Measurements from ENCODE around the gene KIF26B.

KIF26B gene

DNA sequence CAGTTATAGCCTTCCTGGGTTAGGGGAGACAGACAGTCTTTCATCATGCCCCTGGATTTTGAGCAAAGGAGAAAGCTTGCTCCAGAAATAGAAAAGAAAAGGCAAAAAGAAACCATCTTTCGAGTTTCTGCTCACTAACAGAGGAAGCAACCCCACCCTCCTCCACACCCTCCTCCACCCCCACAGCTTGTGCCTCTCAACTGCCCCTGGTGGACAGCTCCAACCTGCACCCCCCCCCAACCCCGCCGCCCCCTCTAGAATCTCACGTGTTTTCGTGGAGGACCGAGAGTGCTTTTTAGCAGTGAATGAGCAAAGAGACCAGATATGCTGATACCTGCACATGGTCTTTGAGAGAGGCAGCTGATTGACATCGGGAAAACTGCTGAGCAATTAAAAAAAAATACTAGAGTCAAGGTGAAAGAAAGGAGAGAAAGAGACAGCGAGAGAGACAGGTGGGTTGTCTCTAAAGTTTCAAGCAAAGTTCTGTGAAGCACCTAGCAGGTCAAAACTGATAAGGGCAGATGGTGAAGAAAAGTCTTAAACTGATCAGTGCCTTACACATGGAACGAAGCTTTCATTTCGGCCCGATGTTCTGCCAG is 358.3 kb downstream of the KIF26B start:
- DNase-seq (ENCODE audit: low read depth), result no peak

DNA sequence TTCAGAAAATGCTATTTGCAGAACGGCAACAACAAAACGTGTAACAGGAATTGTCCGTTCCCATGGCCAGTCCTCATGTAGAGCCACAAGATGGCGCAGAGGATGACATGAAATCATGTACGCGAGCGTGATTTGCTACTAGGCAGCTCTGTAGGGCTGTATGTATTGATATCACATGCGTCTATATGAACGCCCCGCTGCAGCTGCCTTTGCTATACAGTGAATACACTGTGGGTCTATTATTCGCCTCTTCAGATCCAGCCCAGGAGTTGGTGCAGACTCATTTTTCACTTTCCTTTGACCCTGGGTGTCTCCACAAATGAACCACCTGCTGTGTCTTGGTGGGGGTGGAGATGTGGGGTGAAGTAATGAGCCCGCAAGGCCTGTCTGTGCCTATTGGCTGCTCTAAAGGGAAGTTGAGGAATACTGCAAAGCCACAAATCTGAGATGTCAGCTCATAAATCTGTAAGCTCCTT is 361.5 kb downstream of the KIF26B start:
- no peak for DNase-seq (ENCODE audit: low read depth)

DNA sequence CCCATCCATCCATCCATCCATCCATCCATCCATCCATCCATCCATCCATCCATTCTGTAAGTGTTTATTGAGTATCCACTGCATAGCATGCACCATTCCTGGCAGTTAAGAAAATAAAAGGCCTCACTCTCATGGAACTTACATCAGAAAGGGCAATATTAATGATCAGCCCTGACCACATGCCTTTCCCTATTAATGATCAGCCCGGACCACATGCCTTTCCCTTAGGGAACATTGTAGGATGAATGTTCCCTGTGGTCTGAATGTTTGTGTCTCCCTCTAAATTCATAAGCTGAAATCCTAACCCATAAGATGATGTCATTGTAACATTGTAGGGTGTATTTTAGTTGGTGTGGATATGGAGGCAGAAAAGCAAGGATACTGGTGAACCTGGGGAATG is 365.8 kb downstream of the KIF26B start:
- no peak for DNase-seq (ENCODE audit: low read depth)

DNA sequence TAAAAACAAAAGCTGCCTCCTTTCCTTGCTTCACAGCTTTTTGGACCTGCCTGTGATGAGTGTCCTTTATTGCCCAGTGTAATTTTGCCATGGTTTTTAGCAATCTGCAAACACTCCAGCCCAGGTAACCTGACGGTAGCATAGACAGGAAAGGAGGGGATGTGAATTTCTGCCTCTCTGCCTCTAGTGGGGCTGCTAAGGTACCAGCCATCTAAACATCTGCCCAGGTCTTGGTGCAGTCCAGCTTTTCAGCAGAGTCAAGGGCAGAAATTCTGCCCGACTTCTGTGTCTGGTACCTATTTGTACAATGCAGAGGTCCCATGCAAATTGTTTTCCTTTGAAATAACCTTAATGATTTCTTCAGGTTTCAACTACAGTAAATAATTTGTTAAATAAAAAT is 371.4 kb downstream of the KIF26B start:
- no peak for DNase-seq (ENCODE audit: low read depth)

DNA sequence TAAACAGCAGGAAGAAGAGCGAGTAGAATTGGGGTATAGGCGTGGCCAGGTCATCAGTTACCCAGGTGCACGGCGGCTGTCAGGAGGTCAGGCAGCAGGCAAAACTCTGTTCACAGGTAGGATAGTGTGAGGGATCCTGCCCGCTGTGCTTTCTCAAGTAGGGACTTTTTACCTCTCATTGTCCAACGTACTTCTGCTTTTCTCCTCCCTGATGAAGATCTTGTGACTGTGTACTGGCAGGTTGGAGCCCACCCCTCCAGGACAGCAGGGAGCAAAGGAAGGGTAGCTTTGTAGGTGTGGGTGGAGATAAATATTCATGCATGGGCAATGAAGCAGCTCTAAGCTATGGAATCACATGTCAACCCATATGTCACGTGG is 373.5 kb downstream of the KIF26B start:
- no peak for DNase-seq (ENCODE audit: low read depth)

DNA sequence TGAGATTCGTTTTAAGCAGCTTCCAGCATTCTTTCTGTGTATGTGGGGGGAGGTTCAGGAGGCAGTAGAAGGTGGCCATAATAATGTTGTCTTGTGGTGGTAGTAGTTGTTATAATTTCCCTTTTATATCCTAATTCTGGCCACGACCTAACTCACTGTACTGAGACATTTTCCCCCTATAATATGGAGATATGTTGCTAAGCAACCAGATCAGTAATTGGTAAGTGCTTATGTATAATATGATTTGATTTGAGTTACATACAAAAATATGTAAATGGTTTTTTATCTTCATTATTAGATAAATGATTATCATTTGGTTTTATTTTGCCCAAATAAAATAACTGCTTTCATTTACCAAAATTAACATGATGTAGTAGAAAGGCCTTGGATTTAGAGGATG is 376.2 kb downstream of the KIF26B start:
- DNase-seq (ENCODE audit: low read depth), result no peak

DNA sequence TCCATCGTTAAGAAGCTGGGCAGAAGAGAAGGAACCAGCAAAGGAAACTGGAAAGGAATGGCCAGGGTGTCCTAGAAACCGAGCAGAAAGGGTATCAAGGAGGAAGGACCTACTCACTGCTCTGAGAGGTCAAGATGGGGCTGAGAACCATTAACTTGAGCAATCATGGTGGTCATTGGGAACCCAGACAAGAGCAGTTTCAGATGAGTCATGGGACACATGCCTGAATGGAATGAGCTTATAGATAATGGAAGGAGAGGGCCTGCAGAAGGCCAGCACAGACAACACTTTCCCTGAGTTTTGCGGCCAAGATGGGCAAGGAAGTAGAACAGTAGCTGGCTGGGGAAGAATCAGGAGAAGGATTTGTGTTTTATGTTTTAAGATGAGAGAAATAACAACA is 383.2 kb downstream of the KIF26B start:
- DNase-seq (ENCODE audit: low read depth), result no peak

DNA sequence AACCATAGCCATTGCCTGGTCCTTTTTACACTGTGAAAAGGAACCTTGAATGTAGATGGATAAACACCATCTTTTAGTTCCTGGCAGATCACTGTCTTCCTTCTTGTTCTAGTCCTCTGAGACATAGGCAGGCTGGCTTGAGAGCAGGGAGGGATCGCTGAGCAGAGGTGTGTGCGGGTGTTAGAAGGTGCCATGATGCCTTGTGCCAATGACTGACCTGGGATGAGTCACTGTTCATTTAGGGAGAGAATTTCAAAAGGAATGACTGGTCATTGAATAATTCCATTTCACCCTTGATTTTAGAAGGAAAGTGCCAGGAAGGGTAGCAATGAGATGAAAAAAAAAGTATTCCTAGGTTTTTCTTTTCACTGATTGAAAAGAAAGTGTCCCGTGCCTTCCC is 383.9 kb downstream of the KIF26B start:
- DNase-seq (ENCODE audit: low read depth), result no peak

DNA sequence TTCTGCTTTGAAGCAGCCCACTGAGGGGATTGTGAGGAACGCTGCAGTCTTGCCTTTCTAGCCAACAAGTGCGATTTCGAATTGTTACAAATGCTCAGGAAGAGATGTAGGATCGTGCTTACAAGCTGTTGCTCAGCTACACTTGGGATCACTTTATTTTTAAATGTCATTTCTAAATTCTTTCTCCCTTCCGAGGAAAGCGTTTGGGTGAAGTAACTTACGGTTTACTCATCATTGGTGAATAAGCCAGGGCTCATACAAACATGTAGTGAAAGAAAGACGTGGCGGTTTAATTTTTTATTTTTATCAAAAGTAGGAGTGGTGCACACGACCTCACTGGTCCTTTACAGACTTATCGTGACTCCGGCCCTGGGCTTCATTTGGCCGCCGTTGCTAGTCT is 386.6 kb downstream of the KIF26B start:
- no peak for DNase-seq (ENCODE audit: low read depth)

DNA sequence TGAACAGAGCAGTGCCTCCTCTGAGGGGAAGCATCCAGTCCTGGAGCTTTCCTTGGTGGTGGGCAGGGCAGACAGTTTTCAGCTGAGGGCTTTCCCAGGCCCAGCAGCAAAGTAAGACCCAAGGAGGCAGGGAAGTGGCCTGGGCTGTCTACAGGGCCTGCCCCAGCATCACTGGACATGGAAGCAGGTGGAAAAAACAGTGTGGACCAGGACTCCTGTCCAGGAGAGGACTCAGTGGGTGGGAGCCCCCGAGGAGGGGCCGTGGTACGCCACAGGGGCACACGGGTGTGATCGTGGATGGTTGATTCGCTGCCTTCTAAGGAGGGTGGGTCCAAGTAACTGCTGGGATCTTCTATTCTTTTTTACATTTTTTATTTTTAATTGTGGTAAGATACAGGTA is 387.6 kb downstream of the KIF26B start:
- no peak for DNase-seq (ENCODE audit: low read depth)

DNA sequence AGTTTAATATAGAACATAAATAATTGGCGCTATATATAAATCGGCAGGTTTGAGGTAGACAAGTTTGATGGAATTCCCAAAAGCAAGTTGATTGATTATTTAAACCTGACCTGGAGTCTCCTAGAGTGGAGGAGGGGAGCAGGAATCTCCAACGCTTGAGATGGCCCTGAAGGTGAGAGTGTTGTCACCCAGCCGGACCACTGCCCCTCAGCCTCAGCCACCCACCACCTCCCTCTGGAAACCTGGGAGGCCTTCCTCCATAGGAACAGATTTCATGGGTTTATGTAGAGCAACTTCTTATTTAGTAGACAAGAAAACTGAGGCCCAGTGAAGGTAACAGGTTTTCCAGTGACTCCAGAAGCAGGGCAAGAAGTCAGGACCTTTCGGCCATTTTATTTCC is 389.5 kb downstream of the KIF26B start:
- no peak for DNase-seq (ENCODE audit: low read depth)

DNA sequence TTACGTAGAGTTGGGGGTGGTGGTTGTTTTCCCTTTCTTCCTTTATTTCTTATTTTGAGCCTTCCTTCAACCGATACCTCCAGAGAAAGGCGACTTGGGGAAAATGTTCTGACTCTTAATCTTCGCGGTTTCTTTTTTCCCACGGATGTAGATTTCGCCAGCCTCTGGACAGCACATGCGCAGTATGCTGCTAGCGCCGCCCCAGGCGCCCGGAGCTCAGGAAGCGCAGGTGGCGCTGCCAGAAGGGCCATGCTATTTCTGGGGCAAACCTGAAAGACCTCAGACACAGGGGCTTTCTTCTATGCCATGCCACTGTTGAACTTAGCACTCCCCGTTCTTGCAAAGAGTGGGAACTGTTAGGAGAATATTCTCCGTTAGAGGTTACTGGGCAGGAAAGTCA is 392.1 kb downstream of the KIF26B start:
- DNase-seq (ENCODE audit: low read depth), result no peak

DNA sequence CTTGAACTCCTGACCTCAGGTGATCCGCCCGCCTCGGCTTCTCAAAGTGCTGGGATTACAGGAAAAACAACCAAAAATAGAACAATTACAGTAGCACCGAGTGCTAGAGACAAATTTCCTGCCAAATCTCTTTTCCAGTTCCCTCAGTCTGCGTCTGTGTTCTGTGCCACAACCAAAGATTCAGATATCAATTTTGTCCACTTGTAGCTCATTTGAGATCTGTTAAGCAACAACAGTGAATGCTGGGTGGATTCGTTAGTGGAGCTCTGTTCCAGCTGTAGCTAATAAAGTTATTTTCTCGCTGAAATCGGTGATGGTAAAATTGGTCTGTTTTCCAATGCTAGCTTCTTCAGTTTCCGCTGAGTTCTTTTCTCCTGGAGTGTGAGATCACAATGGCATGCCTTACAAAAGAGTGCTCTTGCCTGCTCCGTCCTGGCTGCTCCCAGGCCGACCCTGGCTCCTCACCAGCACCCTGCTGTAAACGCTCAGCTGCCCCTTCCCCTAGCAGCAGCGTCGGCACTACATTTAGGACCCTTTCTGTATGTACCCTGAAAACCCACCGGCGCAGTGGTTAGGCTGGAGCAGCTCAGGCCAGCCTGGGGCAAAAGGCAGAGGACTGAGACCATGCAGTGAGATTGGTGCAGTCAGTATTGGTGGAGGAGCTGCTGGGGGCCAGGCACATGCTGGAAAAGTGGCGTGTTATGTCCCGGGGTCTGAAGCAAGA is 395.4 kb downstream of the KIF26B start:
- DNase-seq (ENCODE audit: low read depth), result no peak

DNA sequence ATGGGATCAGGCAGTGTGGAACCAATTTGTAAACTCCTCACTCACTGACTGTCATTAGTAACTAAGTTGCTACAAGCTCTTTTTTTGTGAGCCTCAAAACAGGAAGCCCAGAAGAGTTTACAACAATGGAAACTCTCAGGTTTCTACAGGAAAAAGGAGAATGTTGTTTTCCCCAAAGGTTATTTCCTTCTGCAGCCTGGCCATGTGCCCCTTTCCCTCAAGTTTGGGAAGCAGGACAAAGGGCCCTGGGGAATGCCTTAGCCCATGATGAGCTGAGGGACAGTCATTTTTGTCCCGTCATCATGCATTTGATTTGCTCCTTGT is 395.9 kb downstream of the KIF26B start:
- DNase-seq (ENCODE audit: low read depth), result no peak

DNA sequence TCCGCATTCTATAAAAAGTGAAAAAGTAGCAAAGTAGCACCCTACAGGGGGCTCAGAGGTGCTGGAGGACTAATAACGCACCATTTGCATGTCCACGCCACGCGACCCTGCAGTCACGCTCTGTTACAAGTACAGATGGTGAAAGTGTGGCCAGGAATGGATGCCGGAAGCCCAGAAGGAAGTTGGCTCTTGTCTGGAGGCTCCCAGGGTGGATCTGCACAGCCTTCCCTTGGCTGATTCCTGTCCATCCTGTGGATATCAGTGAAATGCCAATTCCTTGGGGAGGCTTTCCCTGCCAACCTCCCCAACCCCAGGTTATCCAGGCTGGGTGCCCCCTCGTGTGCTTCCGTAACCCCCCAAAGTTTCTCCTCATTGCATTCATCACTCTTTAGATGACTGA is 396.8 kb downstream of the KIF26B start:
- DNase-seq (ENCODE audit: low read depth), result no peak

DNA sequence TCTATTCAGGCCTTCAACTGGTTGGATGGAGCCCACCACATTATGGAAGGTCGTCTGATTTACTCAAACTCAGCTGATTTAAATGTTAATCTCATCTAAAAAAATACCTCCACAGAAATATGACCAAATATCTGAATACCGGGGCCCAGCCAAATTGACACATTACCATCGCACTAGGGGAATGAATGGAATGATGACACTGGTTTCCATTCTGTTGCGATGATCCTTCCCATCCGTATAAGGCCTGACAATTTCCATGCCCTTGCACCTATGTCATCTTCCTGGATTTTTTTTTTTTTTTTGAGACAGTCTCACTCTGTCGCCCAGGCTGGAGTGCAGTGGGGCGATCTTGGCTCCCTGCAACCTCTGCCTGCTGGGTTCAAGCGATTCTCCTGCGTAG is 397.5 kb downstream of the KIF26B start:
- no peak for DNase-seq (ENCODE audit: low read depth)

DNA sequence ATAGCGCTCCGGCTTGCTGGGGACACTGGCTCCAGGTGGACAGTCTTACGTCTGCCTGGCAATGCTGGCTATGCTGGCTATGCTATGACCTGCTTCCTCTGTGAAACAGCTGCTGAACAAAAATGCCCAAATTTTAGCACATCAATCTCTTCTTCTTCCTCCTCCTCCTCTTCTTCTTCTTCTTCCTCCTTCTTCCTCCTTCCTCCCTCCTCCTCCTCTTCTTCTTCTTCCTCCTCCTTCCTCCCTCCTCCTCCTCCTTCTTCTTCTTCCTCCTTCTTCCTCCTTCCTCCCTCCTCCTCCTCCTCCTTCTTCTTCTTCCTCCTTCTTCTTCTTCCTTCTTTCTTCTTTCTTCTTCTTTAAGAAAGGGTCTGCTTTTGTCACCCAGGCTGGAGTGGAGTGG is 401.3 kb downstream of the KIF26B start:
- DNase-seq (ENCODE audit: low read depth), result no peak

DNA sequence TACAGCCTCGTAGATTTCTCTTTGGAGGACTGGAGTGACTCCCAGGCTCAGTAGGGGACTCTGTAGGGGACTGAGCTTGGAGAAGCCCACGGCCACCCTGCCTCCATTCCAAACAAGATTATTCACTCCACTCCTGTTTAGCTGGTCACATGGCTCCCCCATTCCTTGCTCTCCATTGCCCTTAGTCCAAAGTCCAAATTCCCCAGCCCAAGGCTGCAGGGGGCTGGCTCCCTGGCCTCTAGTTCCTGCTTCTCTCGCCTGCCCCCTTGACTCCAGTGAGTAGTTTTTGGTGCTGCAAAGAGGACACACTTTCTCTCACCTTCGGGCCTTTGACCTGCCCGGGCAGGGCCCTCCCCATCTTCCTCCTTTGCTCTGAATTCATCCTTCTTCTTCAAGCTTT is 403.3 kb downstream of the KIF26B start:
- DNase-seq (ENCODE audit: low read depth), result no peak

DNA sequence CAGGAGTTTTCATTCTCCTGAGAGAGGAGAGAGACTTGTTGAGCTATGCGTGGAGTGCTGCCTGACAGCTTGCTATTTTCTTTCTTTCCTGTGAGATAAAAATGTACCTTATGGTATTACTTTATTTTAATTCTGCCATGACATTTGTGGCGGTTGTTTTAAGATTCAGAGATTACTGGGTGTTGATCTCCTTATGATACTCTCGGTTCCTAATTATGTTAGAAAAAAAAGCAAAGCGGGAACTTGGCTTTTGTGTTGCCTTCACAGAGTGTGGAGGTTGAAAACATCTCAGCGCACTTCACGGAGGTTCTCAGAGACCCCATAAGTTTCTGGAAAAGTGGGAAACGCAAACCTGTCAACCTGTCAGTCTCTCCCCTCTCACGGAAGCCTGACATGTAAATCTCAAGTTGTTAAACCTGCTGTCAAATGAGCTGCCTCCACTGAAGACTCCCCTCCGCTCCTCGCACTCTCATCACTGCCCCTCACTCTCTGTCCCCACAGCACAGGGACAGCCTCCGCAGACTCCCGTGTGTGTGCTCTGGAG is 405.6 kb downstream of the KIF26B start:
- DNase-seq (ENCODE audit: low read depth), result no peak

DNA sequence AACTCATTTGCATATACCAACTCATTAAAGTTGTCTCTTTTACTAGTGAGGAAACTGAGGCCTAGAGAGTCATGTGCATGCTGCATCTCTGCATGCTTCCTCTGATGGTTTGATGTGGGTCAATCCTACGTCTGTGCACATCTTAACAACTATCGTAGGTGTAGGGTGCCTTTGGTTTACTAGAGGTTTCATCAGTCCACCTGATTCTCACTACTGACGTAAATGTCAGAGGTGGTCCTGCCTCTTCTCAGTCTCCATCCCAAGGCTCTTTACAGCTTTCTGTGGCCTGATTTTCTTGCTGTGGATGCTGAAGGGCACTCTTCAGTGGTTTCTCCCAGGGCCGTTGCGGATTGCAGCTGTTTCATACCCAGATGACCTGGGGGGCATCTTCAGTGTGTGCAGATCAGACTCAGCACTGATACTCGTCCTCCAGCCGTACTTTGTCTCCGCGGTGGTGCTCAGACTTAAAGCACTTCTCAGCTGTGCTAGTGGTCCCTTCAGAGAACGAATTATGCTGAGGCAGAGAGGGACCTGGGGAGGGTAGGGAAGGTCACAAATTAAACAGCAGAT is 407.0 kb downstream of the KIF26B start:
- no peak for DNase-seq (ENCODE audit: low read depth)

DNA sequence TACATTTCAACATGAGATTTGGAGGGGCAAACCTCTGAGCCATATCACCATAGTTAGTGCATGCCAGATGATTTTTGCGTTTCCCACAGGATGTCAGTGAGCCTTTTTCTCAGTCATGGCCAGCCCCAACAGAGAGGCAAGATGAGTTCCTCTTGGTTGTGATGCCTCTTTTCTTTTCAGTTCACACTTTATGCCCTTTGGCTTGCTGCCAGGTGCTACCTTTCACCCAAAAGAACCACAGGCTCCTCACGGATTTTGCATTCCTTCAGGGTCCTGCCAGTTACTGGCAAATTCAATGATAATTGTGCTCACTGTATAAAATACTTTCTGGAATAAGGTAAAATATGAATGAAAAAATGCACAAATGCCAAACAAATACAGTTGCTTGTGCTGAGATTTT is 411.3 kb downstream of the KIF26B start:
- DNase-seq (ENCODE audit: low read depth), result no peak

DNA sequence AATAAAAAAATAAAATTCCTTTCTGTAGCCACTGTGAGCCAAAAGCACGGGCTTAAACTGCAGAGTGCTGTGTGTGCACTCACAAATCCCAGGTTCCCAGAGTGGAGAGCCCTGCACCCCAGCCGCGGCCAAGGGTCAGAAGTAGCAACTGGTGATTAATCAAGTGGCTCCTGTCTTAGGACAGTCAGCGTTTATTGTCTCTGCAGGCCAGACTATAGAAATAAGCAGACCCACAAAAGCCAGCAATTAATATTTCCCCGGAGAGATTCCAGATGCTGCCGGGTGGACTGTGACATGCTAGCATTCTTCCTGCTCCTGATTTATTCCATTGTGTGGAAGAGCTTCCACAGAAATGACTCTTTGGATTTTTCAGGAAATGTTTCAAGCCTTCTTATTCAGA is 412.2 kb downstream of the KIF26B start:
- no peak for DNase-seq (ENCODE audit: low read depth)

DNA sequence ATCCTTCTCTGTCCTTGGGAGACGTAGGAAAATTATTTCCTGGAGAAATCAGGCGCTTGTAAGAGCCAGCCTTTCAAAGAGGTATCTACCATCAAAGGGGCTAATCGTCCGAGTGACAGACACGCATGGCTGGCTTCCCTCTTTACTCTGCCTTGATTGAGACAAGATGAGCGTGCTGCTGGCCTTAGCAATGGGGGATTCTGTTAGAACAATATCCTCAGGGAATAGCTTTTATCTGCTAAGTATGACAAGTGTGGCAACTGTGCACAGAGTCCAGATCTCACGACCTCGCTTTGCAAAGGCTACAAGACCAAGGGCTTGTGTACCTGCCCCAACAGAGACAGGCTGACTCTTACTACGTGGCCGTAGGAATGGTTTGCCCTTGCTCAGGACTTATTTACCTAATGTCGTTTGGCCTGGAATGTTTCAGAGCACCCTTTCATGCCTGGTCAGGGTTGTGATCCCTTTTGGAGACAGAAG is 417.1 kb downstream of the KIF26B start:
- DNase-seq (ENCODE audit: low read depth), result no peak

DNA sequence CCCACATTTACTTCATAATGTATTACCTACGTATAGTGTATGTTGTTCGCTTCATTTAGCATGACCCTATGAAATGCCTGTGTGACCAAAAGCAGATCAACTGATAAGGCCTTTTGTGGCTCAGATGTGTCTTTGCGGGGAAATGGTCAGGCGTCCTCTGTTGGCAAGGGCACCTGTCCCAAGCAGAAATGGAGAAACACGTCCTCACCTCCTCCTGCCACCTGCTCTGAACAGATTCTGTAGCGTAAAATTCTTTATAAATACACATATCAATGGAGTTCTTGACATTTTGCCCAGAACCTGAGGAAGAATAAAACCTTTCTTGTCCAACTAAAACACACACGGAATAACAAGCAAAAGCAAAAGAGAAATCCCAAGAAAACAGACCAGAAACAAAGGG is 417.9 kb downstream of the KIF26B start:
- DNase-seq (ENCODE audit: low read depth), result no peak

All from stimulated activated CD4-positive, alpha-beta T cell treated with anti-CD3 and anti-CD28 coated beads, Interleukin-2, amount 100 ng/mL, for 4 hours (primary cell).